AG09309 (cell line): ENCODE measurements around the gene CORO6.

Source experiments
- DNase-seq: peaks from one replicate; pipeline ENCODE4 v3.0.0-alpha.2; 2010; ENCODE audit warnings: low read depth
- H3K4me3 ChIP-seq: 2 replicates; pipeline ENCODE4 v1.5.1; 2011; ENCODE audit warnings: mild to moderate bottlenecking, low read depth, low read length, moderate library complexity; ENCODE audit not compliant: control insufficient read depth
- TF ChIP-seq, protein P1 (sequence below): IDR thresholded peaks from 2 replicates; pipeline ENCODE4 v1.5.1; 2011; ENCODE audit warnings: mild to moderate bottlenecking, low read depth, low read length, inconsistent platforms; ENCODE audit not compliant: insufficient read depth, control insufficient read depth; ENCODE audit errors: missing control alignments

Gene CORO6

DNA sequence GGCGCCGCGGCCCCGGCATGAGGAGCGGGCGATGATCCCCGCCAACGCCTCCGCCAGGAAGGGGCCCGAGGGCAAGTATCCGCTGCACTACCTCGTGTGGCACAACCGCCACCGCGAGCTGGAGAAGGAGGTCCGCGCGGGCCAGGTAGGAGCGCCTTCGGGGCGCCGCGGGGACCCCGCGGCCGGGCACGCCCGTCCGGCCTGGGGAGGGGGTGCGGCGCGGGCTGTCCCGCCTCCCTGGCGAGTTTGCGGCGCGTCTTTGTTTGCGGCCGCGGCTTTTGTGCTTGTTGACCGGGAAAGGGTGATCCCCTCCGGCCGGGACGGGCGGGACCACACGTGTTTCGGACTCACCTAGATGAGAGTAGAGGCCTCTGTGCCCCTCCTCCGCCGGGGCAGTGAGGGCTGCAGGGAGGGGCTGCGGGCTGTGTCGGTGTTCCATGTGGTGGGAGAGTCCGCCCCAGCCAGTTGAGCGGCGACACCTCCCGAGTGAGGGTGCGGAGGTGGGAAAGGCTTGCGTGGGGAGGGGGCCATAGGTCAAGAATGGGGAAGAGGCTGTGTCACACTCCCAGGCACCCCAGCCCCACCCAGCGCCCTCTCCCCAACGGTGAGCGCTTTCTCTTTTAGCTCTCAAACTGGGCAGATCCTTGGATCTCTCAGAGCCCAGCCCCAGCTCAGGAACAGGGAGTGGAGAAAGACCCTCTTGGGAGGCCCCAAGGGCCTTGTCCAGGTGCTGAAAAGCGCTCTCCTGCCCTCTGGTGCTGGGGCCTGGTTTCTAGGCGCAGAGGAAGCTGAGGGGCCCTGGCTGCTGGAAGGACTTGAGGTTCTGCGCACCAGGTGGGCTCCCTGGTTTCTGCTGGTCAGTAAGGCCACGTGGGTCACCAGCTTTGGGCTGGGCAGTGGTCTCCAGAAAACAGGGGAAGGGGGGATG is 28.9 kb downstream of the CORO6 start:
- peak overlapping the region; percentile 55 for H3K4me3 ChIP-seq
- no peak for DNase-seq
- TF ChIP-seq, protein P1, sequence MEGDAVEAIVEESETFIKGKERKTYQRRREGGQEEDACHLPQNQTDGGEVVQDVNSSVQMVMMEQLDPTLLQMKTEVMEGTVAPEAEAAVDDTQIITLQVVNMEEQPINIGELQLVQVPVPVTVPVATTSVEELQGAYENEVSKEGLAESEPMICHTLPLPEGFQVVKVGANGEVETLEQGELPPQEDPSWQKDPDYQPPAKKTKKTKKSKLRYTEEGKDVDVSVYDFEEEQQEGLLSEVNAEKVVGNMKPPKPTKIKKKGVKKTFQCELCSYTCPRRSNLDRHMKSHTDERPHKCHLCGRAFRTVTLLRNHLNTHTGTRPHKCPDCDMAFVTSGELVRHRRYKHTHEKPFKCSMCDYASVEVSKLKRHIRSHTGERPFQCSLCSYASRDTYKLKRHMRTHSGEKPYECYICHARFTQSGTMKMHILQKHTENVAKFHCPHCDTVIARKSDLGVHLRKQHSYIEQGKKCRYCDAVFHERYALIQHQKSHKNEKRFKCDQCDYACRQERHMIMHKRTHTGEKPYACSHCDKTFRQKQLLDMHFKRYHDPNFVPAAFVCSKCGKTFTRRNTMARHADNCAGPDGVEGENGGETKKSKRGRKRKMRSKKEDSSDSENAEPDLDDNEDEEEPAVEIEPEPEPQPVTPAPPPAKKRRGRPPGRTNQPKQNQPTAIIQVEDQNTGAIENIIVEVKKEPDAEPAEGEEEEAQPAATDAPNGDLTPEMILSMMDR = peak; percentile 8

DNA sequence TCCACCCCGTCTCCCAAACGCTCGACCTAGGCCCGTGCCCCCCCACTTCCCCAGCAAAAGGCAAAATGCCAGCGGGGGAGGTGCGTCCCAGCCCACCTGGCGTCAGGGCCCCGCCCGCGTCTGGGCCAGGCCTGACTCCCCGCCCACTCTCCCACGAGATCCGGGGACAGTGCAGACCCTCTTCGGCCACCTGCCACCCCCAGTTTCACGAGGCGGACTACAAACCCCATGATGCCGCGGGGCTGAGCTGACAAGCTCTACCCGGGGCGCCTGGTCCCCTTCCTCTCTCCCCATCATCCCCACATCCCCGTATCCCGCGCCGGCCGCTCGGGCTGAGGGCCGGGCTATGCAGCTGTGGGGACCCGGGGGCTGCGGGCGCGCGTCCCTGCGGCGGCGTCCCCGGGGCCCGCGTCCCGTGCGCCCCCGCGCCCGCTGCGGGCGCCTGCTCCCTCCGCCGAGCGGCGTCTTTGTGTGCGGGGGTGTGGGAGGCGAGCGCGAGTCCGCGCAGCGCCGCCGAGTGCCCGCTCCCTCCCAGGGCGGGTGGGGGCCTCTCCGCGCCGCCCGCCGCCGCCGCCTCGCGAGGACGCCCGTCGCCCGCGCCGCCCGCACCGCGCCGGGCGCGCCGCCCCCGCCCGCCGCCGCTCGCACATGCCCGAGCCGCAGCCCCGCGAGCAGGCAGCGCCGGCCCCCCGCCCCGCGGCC is 29.7 kb downstream of the CORO6 start, which contains the start of gene ANKRD13B:
TSS of gene ANKRD13B (plus strand) at position 283 of the 702 bp plus-strand sequence. CDS start 490 bp downstream, outside the sequence.
- DNase-seq = no peak
- TF ChIP-seq, protein P1 = no peak
- H3K4me3 ChIP-seq = peak within 1 kb of the TSS; percentile 55

DNA sequence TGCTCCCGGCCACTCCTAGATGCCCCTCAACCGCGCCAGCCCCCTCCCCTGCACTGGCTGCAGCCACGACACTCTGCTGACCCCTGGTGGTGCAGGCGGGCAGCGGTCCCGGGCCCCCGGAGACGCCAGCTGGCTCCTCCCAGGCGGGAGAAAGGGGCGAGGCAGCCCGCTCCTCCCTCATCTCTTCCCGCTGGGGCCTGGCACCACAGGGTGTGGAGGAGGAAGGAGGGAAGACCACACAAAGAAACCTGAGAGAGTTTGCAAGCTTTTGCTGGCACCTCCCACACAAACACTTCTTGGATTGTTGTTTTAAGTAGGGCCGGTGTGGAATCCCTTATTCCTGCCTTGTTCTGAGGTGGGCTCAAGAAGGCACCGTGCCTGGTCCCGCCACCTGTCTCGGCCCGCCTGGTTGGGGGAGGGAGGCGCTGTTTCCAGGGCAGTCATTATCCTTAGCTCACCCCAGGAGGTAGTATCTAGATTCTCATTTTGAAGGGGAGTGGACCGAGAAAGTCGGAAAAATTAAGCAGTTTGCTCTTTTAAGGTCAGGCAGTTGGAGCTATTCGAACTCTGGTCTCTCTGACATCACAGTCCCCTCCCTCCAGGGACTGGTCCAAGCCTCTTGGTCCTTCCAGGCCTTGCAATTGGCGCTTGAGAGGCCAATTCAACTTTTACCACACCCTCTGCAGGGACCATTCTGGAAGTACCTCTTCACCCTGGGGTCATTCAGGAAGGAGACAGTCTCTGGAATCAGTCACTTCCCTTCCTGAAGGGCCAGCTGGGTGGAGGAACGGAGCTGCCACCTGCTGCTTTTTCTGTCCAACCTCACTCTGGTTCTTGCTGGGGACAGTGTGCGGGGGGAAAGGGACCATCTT is 30.7 kb downstream of the CORO6 start:
- TF ChIP-seq, protein P1 = peak; percentile 98
- DNase-seq = no peak
- H3K4me3 ChIP-seq = peak overlapping the region; percentile 16

DNA sequence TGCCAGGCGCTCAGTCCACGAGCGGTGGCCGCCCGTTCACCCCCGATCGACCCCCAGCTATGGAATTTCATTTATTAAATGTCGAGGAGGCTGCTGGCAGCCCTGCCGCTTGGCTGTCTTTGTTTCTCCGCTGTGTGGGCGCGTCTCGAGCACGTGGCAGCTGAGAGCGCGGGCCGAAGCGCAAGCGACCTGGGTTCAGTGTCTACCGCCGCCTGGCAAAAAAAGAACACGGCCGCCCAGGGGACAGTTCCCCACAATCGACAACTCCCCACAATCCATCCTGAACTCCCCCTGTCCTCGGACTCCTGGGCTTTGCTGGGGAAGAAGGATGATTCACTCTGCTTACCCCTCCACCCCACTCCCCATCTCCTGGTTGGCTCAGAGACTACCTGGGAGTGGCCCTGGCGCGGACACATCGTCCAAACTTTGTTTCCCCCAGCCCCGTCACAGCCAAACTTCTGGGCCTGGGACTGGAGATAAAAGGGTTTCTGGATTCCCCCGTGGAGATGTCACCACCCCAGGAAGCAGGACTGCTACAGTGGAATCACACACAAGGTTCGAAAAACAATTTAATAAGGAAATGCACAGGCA is 31.5 kb downstream of the CORO6 start:
- peak overlapping the region; percentile 16 for H3K4me3 ChIP-seq
- TF ChIP-seq, protein P1 = no peak
- DNase-seq = no peak

DNA sequence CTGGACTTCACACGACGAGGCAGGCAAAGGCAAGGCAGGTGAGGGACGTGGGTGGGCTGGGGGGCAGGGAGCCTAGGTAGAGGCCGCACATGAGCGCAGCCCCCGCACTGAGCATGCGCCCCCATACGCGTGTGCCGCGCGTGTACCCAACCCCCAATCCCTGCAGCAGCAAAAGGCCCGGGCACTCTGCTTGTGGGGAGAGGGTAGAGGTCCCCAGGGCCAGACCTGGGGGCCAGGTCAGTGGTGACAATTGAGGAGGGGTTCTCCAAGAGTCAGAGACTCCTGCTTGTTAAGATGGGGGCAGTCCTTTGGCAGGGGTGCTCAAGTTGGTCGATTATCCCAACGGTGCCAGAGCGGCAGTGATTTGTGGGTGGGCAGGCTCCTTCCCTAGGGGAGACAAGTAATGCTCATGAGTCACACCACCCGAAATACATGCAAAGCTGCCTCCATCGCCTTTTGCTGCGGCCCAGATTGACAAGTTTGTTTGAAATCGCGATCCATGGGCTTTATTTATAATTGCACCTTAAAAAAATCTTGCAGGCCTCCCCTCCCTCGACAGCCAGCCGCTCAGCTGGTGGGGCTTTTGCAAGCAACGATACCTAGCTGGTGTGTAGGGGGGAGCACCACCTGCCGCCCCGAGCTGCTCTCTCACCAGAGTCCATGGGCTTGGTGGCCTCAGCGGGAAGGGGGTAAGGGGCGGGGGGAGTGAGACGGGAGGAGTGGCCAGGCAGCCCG is 32.1 kb downstream of the CORO6 start:
- H3K4me3 ChIP-seq = peak overlapping the region; percentile 48
- DNase-seq = no peak
- TF ChIP-seq, protein P1 = no peak
